GM13977 (cell line): ENCODE data around the gene RASL10A.
A peak's percentile ranks its signal among the peaks of the same experiment; 100 is the strongest.
"Not testable (repeated sequence)": the region's sequence is repeated elsewhere in the genome, so short reads cannot be mapped to it uniquely, and the experiment has no call there.

Experiments used
- DNase-seq: peaks from one replicate; pipeline ENCODE4 v3.0.0; 2012; ENCODE audit warnings: low spot score
- in situ Hi-C: fragments of 300-500 bp; cut with MboI; formaldehyde crosslinking; loops from one replicate; pipeline ENCODE4 v1.12.0; 2022; ENCODE audit warnings: low sequenced_read_pairs, low pct_unique_long_range_greater_than_20kb, mixed read lengths, inconsistent platforms; ENCODE audit not compliant: unreplicated experiment
- TF ChIP-seq, protein P1 (sequence below): IDR thresholded peaks from 2 replicates; pipeline ENCODE4 v1.5.1; 2012; ENCODE audit warnings: mild to moderate bottlenecking, control low read depth; ENCODE audit not compliant: insufficient read depth; ENCODE audit errors: extremely low read depth, missing control alignments

The RASL10A gene, protein sequence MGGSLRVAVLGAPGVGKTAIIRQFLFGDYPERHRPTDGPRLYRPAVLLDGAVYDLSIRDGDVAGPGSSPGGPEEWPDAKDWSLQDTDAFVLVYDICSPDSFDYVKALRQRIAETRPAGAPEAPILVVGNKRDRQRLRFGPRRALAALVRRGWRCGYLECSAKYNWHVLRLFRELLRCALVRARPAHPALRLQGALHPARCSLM

DNA sequence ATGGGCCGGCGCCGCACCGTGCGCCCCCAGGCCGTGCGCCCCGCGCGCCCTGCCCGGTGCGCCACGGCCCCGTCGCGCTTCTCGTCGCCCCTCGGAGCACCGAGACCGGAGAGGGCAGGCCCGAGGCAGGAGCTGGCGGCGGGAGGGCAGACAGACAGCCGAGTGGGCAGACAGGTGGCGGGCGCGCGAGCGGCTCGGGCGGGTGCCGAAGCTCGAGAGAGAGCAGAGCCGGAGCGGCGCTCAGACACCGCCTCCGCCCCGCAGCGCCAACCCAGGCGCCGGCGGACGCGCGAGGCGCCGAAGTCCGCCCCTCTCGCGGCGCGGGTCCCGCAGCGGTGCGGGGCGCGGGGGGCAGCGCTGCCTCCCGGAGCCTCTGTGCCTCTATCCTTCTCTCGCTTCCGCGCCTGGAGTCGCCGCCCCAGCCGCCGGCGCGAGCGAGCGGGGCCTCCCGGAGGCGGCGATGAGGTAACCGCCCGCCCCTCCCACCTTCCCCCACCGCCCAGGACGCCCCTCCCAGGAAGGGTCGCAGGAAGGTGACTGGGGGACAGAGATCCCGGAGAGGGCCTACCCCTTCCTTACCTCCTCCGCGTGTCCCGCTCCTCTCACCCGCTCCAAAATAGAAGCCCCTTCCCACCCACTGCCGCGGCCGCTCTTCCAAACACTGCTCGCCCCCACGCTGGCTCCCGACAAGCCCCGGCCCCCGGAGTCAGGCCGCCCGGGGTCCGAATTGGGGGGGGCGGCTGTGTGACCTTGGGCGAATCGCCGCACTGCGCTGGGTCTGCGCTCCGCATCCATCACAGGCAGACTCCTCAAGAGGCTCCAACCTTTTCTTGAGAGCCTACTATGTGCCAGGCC lies at the start of gene RASL10A:
Gene RASL10A (minus strand): TSS at position 412 of the 855 bp plus-strand sequence. CDS start 451 bp downstream, outside the sequence.
- peak; percentile 74 for DNase-seq
- in situ Hi-C loops: no loop called here
- TF ChIP-seq, protein P1, sequence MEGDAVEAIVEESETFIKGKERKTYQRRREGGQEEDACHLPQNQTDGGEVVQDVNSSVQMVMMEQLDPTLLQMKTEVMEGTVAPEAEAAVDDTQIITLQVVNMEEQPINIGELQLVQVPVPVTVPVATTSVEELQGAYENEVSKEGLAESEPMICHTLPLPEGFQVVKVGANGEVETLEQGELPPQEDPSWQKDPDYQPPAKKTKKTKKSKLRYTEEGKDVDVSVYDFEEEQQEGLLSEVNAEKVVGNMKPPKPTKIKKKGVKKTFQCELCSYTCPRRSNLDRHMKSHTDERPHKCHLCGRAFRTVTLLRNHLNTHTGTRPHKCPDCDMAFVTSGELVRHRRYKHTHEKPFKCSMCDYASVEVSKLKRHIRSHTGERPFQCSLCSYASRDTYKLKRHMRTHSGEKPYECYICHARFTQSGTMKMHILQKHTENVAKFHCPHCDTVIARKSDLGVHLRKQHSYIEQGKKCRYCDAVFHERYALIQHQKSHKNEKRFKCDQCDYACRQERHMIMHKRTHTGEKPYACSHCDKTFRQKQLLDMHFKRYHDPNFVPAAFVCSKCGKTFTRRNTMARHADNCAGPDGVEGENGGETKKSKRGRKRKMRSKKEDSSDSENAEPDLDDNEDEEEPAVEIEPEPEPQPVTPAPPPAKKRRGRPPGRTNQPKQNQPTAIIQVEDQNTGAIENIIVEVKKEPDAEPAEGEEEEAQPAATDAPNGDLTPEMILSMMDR: no peak

DNA sequence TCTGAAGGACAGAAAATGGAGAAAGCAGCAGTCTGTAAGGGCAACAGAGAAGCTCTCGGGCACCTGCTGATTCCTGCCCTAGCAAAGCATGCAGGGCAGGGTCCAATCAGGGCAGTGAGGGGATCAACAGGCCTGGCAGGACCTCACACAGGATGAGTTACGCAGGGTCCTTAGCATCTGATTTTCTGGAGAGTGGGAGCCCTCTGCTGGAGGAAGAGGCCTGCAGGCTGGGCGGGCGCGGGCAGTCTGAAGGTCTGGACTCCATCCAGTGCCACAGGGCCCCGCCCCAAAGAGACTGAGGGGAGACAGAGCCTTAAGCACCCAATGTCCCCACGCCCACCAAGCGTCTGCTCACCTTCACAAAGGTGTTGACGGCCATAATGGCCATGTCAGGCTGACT lies 44.0 kb upstream of the RASL10A start:
- in situ Hi-C loops: no loop called here
- TF ChIP-seq, protein P1: peak; percentile 31
- DNase-seq: no peak

DNA sequence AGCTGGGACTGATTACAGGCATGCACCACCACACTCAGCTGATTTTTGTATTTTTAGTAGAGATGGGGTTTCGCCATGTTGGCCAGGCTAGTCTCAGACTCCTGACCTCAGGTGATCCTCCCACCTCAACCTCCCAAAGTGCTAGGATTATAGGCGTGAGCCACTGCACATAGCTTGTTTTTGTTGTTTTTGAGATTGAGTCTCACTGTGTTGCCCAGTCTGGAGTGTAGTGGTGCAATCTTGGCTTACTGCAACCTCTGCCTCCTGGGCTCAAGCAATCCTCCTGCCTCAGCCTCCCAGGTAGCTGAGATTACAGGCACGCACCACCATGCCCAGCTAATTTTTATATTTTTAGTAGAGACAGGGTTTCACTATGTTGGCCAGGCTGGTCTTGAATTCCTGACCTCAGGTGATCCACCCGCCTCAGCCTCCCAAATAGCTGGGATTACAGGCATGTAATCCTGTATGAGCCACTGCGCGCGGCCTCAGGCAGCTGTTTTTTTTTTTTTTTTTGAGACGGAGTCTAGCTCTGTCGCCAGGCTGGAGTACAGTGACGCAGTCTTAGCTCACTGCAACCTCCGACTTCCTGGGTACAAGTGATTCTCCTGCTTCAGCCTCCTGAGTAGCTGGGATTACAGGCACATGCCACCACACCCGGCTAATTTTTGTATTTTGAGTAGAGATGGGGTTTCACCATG lies 41.8 kb upstream of the RASL10A start:
- in situ Hi-C loops, DNase-seq: not testable (repeated sequence)

DNA sequence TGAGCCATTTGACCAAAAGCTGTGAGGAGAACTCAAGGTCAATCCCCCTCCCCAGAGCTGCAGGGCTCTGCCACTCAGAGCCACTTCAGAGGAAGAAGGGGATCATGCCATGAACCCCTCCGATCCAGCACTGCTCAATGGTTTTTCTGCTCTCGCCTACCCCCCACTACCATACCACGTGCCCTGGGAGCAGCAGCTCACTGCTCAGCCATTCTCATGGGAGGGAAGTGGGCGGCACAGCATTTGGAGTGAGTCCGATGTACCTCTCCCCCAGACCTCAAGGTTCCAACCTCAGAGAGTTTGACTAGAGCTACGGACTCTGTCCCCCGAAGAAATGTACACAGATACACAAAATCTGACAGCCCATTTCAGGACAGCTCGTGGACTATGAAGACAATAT lies 38.4 kb upstream of the RASL10A start:
- TF ChIP-seq, protein P1: no peak
- no peak for DNase-seq
- in situ Hi-C loops: no loop called here

DNA sequence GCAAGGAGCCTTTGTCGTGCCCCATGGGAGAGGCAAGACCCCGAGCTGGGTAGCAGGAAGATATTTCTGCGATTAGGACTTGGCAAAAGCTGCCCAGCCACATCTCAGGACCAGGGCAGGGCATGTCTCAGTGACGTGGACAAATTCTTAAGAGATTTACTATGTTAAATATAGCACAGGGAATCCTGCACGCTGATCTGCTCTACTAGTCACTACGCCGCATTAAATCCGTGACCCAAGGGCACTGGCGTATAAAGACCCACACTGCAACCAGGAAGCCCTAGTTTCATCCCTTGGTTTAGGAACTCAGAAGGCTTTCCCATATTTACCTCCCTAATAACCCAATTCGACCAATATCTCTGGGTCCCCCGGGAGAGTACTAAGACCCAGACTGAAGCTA lies 37.8 kb upstream of the RASL10A start:
- TF ChIP-seq, protein P1: no peak

DNA sequence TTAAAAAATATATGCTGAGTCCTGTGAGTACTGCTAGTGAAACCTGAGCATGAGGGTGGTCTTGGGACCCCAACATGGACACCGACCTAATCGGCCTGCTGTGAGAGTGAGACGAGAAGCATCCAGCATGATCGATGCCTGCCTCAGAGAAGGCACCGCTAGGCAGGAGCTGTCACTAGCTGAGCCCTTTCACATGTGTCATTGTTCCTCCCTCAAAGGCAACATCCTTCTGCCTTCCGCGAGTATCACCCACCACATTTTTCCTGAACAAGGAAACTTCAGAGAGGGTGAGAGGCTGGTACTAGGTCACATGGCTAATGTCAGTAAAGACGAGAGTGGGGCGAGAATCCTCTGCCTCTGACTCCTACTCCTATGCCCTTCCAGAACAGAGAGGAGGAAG lies 37.3 kb upstream of the RASL10A start:
- no peak for DNase-seq
- in situ Hi-C loops: no loop called here
- TF ChIP-seq, protein P1: no peak

More for the DNA sequence above, 37.8 kb upstream of the RASL10A start:
- no peak for DNase-seq
- in situ Hi-C loops: no loop called here
